Left ventricle myocardium inferior (tissue), 1 donor: ENCODE results near the gene OST4. TPM values are rescaled to one million over a fixed set of nuclear protein-coding genes. Genes with fewer than 3 reads are reported as not detected.

ENCODE experiments used
- DNase-seq: peaks from one replicate; pipeline ENCODE4 v3.0.0-alpha.2; 2020
- H3K27ac ChIP-seq: fragments of 200-600 bp; replicated peaks from 2 replicates; pipeline ENCODE4 v1.8.0; 2021
- H3K27me3 ChIP-seq: fragments of 200-600 bp; 2 replicates; pipeline ENCODE4 v1.8.0; 2021; ENCODE audit warnings: low read depth
- H3K36me3 ChIP-seq: fragments of 200-600 bp; 2 replicates; pipeline ENCODE4 v1.8.0; 2021
- H3K4me1 ChIP-seq: fragments of 200-600 bp; 2 replicates; pipeline ENCODE4 v1.8.0; 2021
- H3K4me3 ChIP-seq: fragments of 200-600 bp; 2 replicates; pipeline ENCODE4 v1.8.0; 2021; ENCODE audit warnings: mild to moderate bottlenecking, moderate library complexity
- H3K9me3 ChIP-seq: fragments of 200-600 bp; replicated peaks from 2 replicates; pipeline ENCODE4 v1.8.0; 2021
- intact Hi-C: fragments of 100-400 bp; cut with micrococcal nuclease; formaldehyde crosslinking; loops from one replicate; pipeline ENCODE4 v1.11.0; 2022
- total RNA-seq: library from RNA; stranded (reverse); fragmentation: NEBNext Ultra II Directional; extraction: Animal tissue kit (Norgen Biotek cat#: 25700); gene quantifications from one replicate; pipeline ENCODE4 v1.2.1, GENCODE V29; 2021
- TF ChIP-seq, protein P1 (sequence below): fragments of 200-600 bp; IDR thresholded peaks from 2 replicates; pipeline ENCODE4 v1.8.0; 2021; ENCODE audit warnings: antibody characterized with exemption, mild to moderate bottlenecking, borderline replicate concordance
- donor health status: DM: no; HTN: yes; CAD: no; lungs with severe emphysema.

OST4 gene
- total RNA-seq, 1 donor from 2014 or later = 354 TPM

DNA sequence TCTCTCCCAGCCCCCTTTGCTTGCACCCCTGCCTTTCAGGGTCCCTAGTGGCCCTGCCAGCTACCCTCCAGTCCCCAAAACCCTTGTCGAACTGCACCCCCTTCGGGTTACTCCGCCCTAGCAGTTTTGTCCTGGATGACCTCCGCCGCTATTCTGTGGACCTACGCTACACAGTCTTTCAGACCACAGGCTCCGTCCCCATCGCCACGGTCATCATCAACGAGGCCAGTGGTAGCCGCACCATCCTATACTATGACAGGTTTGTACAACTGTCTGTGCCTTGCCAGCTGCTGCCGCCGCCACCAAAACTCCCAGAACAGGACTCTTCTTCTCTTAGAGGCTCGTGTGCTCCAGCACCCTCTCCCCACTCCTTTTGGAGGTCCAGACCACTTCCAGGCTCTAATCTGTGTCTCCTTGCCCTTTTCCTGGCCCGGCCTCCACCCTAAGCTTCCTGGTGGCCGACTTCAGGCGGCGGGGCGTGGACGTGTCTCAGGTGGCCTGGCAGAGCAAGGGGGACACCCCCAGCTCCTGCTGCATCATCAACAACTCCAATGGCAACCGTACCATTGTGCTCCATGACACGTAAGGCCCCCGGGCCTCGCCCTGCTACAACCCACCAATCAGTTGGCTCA lies 23.0 kb upstream of the OST4 start:
- no peak for DNase-seq
- TF ChIP-seq, protein P1, sequence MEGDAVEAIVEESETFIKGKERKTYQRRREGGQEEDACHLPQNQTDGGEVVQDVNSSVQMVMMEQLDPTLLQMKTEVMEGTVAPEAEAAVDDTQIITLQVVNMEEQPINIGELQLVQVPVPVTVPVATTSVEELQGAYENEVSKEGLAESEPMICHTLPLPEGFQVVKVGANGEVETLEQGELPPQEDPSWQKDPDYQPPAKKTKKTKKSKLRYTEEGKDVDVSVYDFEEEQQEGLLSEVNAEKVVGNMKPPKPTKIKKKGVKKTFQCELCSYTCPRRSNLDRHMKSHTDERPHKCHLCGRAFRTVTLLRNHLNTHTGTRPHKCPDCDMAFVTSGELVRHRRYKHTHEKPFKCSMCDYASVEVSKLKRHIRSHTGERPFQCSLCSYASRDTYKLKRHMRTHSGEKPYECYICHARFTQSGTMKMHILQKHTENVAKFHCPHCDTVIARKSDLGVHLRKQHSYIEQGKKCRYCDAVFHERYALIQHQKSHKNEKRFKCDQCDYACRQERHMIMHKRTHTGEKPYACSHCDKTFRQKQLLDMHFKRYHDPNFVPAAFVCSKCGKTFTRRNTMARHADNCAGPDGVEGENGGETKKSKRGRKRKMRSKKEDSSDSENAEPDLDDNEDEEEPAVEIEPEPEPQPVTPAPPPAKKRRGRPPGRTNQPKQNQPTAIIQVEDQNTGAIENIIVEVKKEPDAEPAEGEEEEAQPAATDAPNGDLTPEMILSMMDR = no peak
- H3K4me3 ChIP-seq = no peak overlapping the region
- intact Hi-C loops = loop anchor here (10.0 kb wide), 2 partner anchors 120 to 200 kb away; partner anchors contain the start of genes ATRAID, CAD and SLC5A6
- H3K27ac ChIP-seq = no peak overlapping the region
- H3K4me1 ChIP-seq = peaks cover 12% of the 10 kb centered on the region
- no peaks in the 10 kb centered on the region for H3K27me3 ChIP-seq
- peaks cover 3% of the 10 kb centered on the region for H3K36me3 ChIP-seq
- H3K9me3 ChIP-seq = no peaks in the 10 kb centered on the region

DNA sequence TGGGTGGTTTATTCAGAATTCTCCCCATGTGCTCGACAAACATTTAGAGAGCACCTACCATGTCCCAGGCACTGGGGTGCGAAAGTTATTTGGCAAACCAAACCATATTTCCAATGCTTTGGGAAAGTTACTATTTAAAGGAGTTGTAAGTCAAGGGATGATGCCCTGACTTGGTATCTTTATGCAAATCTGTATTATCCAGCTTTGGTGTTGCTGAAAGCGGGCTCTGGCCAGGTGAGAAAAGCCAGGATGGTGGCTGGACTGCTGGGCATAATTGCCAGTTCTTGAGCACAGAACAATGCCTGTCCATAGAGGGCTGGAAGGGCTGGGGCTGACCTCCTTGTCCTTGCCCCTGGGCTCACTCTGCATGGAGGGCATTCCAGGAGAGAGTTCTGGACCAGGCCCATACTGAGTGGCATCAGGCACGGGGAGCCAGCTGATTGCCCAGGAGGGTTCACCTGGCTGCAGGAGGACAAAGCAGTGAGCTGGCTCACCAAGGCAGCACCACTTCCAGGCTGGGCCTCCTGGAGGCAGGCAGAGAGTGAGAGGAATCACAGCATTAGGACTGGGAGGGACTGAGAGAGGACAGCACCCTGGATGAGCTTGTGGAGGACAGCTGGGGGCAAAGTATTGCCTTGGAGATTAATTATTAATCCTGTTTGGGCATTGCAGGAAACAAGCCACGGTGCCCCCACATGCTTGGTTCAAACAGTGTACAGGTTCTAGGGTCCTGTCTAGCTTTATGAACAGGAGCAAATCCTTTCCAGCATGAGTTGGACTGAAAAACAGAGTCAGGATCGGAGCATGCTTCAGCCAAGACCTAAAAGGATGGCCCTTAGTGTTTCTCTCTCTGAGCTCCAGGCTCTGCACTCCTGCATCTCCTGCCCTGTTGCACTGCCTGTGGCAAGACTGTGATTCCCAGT lies 22.2 kb upstream of the OST4 start:
- H3K27me3 ChIP-seq = no peaks in the 10 kb centered on the region
- H3K4me3 ChIP-seq = no peak overlapping the region
- no peaks in the 10 kb centered on the region for H3K36me3 ChIP-seq
- no peak for DNase-seq
- TF ChIP-seq, protein P1 = no peak
- intact Hi-C loops = loop anchor here (10.0 kb wide), 2 partner anchors 121 to 201 kb away; partner anchors contain the start of genes ATRAID, CAD and SLC5A6
- no peaks in the 10 kb centered on the region for H3K9me3 ChIP-seq
- H3K27ac ChIP-seq = no peak overlapping the region
- H3K4me1 ChIP-seq = peaks cover 12% of the 10 kb centered on the region

DNA sequence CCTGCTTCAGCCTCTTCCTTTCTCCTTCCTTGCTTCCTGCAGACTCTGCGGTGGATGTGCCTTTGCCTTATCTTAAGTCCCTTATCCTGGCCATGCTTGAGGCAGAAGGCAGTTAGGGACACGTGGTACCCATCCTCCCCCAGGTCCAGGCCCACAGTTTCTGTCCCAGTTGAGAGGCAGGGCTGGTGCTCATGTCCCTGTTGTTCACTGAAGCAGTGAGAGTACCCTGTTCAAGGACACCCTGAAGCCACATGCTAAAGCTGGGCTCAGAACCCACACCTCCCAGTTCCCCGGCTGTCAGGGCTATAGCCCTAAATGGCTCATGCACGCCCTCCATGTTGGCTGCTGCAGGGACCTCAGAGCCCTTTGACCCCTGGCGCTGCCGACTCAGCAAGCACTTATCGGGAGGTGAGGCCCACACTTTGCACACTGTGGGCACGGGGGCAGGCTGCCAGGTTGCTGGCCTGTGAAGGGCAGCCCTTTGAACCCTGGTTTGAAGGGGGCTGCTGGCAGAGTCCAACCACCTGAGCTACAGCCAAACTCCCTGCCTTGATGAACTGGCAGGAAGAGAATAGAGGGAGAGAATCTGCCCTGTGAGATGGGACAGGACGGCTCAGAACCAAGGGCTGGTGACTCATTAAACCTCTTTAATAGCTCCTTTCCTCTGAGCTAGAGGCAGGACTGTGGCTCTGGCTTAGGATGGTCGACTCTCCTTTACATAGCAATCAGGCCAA lies 21.4 kb upstream of the OST4 start:
- DNase-seq = no peak
- no peak overlapping the region for H3K27ac ChIP-seq
- H3K27me3 ChIP-seq = no peaks in the 10 kb centered on the region
- intact Hi-C loops = loop anchor here (10.0 kb wide), 2 partner anchors 122 to 202 kb away; partner anchors contain the start of genes ATRAID, CAD and SLC5A6
- H3K36me3 ChIP-seq = no peaks in the 10 kb centered on the region
- TF ChIP-seq, protein P1 = no peak
- no peaks in the 10 kb centered on the region for H3K9me3 ChIP-seq
- peaks cover 12% of the 10 kb centered on the region for H3K4me1 ChIP-seq
- no peak overlapping the region for H3K4me3 ChIP-seq

DNA sequence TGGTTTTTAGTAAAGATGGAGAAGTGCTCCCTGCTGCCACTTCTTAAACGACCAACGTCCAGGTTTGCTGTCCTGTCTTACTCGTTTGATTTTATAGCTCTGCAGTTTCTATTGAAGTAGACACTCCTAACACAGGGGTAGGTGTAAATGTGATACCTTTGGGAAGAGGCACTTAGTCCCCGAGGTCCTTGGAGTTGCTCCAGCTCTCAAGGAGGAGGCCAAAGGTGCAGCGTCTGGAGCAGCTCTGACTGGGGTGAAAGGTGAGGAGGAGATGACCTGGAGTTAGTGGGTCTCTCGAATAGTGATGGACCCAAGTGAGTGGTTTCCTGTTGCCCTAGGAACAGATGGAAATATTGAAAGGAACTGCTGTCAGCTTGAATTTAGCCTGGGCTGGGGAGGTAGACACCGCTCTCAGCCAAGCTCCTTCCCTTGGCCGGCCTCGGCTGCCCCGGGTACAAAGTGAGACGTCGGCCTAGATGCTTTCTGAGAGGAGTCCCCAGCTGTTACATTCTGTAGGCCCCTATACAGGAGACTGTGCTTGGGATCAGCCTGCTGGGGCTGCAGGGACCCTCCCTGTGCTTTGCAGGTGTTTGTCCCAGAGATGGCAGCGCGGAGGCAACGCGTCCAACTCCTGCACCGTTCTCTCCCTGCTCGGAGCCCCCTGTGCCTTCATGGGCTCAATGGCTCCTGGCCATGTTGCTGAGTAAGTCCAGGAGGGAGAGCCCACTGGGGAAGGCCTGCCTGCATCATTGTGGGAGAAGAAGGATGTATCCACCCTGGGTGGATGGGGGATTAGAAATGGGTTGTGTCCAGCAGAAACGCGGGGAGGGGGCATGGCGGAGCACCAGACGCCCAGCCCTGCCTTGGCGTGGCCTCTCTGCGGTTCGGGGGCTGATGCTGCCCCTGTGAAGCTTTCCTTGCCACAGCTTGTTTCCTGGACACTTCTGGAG lies 20.6 kb upstream of the OST4 start:
- DNase-seq = no peak

More for the DNA sequence above, 20.6 kb upstream of the OST4 start:
- no peaks in the 10 kb centered on the region for H3K27me3 ChIP-seq
- no peak overlapping the region for H3K4me3 ChIP-seq
- H3K9me3 ChIP-seq = no peaks in the 10 kb centered on the region
- TF ChIP-seq, protein P1 = no peak
- no peaks in the 10 kb centered on the region for H3K36me3 ChIP-seq
- H3K4me1 ChIP-seq = peaks cover 20% of the 10 kb centered on the region
- intact Hi-C loops = loop anchor here (10.0 kb wide), 2 partner anchors 123 to 203 kb away; partner anchors contain the start of genes ATRAID, CAD and SLC5A6
- H3K27ac ChIP-seq = no peak overlapping the region
